ENCODE data around the gene TMEM201.

- TF ChIP-seq CTCF (conservative IDR thresholded peaks at IDR 0.05; ENCODE audit: low read length) (no peak), EZH2phosphoT487 (IDR thresholded peaks at IDR 0.05; ENCODE audit: borderline replicate concordance, low read depth, low read length) (no peak)
These were observed 18.6 kb downstream of the TMEM201 start for GRCh38 chr1:9607352-9607751.

All from OCI-LY7 (cell line).